ENCODE data around the gene RXRB.
"Not testable (repeated sequence)": the region's sequence is repeated elsewhere in the genome, so short reads cannot be mapped to it uniquely, and the experiment has no call there.

RXRB gene

GRCh38 chr6:33200219-33201146 lies at the start of gene RXRB, which contains the start of gene SLC39A7:
TSS of gene RXRB (minus strand) at chr6:33200665. CDS start at chr6:33200476, 189 bp downstream.
TSS of gene SLC39A7 (plus strand) at chr6:33200867. CDS start at chr6:33201246, 379 bp downstream.
- peak; percentile 98 for DNase-seq

DNA sequence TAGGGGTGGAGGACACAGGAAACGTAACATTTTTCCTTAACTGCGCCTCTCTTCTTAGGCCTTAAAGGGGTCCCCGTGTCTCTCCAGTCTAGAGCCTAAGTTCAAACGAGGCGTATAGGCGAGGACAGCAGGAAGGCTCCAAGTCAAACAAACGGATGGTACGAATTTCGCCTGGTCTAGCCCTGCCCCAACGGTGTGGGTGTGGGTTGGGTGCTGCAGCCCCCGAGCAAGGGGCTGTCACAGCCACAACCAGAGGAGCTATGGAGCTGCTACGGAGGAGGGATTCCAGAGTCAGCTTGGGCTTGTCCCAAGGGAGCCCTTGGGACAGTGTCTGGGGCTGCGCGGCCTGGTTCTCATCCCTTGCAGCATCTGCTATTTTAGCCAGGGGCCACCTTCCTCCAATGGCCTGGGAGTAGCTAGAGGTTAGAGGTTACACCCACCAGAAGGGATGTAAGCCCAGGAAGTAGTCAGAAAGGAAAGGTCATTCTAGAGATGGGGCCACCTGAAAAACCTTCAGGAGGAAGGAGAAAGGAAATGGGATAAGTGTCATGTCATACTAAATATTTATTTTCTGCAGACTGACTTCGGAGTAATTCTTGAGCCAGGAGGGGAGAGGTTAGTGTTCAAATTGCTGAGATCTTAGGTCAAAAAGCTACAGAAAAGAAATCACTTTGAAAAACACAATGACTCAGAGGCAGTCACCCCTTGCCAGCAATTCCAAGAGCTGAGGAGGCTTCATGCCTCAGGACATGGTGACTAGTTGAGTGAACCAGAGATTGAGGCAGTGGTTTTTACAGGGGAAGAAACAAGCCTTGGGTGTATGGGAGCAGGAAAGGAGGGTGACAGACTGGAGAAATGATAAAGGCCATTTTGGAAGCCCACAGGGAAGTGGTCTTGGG lies 49.5 kb upstream of the RXRB start:
- no peak for DNase-seq

DNA sequence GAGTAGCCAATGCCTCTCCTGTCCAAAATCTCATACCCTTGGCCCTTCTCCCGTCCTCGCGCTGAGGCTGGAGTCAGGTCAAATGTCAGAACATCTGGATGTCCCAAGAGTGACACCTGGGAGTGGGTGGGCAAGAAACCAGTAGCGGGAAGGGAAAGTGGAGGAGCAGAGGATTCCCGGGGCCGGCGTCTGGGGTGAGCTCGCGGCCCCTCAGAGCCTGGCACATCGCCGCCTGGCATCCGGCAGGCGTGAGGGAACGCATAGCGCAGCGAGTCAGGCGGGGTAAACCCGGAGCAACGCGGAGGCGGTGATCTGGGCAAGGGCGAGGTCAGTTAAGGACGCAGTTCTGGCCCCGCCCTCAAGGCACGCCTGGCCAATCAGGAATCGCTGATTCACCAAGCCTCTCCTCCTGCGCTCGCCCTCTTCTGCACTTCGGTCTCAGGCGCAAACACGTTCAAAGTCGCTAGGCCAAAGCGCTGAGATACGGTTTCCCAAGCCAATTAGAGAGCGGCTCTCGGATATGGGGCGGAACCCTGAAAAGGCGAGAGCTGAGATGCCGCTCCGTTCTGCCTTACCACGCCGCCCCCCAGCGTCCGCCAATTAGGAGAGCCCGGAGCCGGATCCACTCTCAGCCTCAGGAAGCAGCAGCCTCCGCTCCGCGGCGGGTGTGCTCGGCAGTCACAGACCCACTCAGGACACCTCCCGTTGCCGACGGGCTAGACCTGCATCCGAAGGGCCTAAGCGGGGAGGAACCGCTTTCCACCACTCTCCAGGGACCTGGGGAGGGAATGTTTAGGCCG lies 48.7 kb upstream of the RXRB start:
- DNase-seq: peak; percentile 98

- DNase-seq: no peak
Observed at GRCh38 chr6:33248643-33248931, 48.1 kb upstream of the RXRB start.

DNA sequence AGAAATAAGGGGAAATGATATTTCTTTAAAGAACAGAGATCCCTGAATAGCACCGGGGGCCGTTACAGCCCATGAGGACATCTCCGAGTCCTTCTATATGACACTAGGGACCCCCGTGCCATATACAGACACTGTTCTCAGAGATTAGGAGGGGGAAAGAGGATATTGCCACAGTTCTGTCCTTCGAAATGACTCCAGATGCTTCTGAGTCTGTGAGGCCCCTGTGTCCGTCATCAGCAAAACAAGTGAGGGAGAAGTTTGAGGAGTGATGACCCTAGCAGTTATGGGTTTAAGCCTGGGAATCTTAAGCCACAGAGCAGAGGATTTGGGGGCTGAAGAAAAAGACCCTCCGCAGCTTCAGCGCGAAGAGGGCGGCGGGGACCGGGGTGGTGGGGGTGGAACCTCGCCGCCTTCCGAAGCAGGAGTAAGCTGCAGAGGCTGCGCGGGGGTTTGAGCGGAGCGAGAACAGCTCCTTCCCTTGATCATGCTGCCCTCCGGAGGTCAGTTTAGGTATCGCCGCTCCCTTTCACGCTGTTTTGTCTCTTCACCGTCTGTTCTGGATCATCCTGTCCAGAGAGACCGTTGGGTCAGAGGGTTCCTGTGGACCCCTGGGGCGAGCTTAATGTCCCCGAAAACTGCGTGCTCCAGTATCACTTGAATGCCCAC lies 47.6 kb upstream of the RXRB start:
- DNase-seq: peak; percentile 71

GRCh38 chr6:33243476-33243875 lies 43.0 kb upstream of the RXRB start:
- no peak for DNase-seq

- DNase-seq: no peak
Observed at GRCh38 chr6:33241968-33242367, 41.5 kb upstream of the RXRB start.

DNA sequence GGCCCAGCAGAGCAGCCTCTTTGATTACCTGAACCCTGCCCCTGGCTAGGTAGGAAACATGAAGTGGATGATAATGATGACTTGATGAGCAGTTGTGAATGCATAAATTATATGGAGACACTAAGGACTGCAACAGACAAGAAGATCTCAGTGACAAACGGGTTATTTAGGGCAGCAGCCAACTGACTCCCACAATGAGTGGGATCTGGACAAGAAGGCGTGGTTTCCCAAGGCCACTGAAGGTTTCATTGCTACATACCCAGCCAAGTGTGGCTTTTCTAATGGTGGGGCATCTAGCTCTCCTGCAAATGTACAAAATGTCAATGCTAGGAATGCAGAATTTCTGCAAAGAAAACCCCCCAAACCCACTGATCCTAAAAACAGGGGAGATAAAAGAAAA lies 37.3 kb upstream of the RXRB start:
- DNase-seq: no peak

DNA sequence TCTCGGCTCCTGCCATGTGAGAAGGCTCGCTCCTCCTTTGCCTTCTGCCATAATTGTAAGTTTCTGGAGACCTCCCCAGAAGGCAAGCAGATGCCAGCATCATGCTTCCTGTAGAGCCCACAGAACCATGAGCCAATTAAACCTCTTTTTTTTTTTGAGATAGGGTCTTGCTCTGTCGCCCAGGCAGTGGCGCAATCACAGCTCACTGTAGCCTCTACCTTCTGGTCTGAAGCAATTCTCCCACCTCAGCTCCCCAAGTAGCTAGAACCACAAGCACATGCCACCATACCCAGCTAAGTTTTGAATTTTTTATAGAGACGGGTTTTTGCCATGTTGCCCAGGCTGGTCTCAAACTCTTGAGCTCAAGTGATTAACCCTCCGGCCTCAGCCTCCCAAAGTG lies 36.4 kb upstream of the RXRB start:
- DNase-seq: no peak

DNA sequence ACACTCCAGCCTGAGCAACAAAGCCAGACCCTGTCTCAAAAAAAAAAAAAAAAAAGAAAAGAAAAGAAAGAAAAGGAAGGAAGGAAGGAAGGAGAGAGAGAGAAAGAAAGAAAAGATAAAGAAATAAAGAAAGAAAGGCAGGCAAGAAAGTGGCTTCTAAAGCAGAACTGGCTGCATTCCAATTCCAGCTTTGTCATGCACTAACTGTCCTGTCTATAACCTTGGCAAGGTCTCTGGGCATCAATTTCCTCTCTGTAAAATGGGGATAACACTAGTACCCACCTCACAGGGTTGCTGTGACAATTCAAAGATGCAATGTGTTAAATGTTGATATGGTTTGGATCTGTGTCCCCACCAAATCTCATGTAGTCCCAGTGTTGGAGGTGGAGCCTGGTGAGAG lies 35.9 kb upstream of the RXRB start:
- DNase-seq: no peak

GRCh38 chr6:33235221-33235634 lies 34.8 kb upstream of the RXRB start:
- DNase-seq: no peak

- DNase-seq: not testable (repeated sequence)
Observed at GRCh38 chr6:33226503-33227120, 26.1 kb upstream of the RXRB start.

DNA sequence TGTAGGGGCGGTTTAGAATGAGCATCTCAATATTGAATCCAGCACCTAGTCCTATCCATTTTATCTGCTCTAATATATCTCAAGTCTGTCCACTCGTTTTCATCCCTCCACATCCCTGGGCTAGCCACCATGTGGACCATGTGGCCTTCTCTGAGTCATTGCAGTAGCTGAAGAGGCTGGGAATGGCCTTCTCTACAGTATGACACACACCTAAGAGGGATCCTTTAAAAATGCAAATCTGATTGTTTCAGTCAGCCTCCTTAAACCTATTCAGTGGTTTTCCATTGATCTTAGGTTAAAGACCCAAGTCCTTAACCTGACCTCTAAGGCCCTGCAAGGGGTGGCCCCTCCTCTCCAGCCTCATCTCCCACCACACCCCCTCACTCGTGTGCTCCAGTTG lies 17.2 kb upstream of the RXRB start:
- no peak for DNase-seq

DNA sequence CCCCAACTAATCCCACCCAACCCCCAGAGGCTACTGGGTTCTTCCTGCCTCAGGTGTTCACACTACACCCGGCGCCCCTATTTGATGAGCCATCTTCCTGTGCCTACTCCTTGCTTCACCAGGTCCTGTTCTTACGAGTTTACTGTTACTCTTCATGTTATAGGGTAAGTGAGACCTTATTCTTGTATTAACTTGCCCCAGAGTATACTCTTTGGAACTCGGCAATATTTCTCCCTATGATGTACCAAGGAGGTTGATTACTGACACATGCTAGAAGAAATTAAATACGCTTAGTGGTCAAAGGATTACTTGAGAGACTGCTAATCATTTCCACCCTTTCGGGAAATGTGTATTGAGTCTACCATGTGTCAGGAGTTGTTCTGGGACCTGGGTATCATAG lies 16.8 kb upstream of the RXRB start:
- no peak for DNase-seq

GRCh38 chr6:33216117-33216649 lies 15.7 kb upstream of the RXRB start:
- no peak for DNase-seq

- no peak for DNase-seq
Observed at GRCh38 chr6:33215271-33216116, 15.0 kb upstream of the RXRB start.

DNA sequence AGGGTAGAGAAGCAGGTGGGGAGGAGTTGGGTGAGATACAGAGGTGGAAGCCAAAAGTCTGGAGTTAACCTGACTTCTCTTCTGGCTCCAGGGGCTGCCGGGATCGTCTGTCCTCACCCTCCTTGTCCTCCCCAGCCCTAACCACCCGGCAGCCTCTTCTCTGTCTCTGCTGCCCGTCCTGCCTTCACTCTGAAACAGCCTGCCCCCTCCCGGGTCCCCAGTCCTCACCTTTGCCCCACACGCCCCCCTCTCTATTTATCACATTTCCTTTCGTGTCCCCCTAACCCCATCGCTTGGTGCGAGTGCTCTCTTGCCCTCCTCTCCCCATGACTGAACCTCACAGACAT lies 13.5 kb upstream of the RXRB start:
- DNase-seq: no peak

DNA sequence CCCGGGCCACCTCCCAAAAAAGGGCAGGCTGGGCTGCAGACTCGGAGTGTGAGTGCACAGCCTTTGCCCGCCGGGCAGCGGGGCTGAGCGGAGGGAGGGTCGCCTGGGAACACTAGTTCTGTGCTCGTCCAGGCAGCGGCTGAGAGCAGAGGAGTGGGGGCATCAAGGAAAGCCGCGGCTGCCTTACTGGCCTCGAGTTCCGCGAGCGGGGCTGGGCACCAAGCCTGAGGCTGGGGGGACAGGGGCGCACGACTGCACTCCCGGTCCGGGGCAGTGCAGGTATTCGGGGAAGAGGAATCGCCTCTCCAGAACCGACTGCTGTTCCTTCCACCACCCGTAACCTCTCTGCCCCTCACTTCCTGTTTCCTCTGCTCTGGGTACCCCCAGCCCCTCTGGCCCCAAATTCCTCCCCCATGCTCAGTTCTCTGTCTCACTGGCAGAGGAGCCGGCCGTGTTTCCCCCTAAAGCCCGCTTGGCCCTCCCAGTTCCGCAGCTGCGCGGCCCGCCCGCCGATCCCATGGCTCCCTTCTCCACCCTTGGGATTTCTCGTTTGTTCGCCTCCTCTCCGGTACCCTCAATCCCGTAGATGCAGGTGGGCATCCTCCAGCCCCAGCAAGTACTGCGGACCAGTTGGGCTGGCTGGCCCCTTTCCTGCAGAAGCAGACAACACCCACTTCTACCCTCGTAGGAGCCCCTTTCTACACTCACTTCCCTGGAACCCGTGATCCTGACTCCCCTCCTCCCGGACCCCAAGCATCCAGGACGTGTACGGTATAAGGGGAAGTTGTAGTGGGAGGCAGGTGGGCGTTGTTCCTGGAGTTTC lies 12.9 kb upstream of the RXRB start:
- DNase-seq: no peak

GRCh38 chr6:33212857-33213165 lies 12.3 kb upstream of the RXRB start:
- no peak for DNase-seq
